ENCODE results near the gene ZBTB7C.

ZBTB7C gene

DNA sequence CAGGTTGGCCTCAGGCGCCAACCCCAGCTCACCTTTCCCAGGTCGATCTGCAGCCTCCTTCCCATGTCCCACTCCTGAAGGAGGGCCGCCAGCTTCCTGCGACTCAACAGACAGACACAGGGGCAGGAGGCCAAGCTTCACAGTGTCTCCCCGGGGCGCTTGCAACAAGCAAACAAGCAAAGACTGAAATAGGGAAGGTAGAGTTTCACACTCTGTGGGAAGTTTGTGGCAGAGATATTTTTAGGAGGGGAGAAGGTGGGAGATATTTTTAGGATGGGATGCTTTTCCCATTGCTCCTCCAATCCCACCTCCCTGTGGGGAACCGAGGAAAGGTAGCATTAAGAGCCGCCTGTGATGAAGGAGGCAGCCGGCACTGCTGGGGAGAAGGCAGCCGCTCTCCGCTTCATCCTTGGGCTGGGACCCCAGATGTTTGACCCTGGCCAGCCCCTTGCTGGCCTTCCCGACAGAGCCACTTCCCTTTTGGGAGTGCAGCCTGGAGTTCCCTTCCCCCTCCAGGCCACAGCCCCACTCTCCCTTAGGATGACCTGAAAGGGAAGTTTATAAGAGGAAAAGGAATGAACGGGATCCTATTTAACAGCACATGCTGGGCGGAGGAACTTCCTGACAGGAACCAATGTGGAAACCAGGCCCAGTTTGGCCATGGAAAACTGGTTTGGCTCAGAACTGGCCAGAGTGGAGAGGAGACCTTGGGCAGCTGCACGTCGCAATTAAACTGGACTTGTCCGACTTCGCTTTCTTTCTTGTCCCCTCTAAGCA, 336.6 kb downstream of the ZBTB7C start:
- no peak overlapping the region for H3K4me3 ChIP-seq (replicated peaks; ENCODE audit: low read depth, low read length)
- no peak for DNase-seq (ENCODE audit: low read depth)
- TF ChIP-seq, protein P1, sequence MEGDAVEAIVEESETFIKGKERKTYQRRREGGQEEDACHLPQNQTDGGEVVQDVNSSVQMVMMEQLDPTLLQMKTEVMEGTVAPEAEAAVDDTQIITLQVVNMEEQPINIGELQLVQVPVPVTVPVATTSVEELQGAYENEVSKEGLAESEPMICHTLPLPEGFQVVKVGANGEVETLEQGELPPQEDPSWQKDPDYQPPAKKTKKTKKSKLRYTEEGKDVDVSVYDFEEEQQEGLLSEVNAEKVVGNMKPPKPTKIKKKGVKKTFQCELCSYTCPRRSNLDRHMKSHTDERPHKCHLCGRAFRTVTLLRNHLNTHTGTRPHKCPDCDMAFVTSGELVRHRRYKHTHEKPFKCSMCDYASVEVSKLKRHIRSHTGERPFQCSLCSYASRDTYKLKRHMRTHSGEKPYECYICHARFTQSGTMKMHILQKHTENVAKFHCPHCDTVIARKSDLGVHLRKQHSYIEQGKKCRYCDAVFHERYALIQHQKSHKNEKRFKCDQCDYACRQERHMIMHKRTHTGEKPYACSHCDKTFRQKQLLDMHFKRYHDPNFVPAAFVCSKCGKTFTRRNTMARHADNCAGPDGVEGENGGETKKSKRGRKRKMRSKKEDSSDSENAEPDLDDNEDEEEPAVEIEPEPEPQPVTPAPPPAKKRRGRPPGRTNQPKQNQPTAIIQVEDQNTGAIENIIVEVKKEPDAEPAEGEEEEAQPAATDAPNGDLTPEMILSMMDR (IDR thresholded peaks at IDR 0.05; ENCODE audit: low read length, missing control alignments), result no peak

DNA sequence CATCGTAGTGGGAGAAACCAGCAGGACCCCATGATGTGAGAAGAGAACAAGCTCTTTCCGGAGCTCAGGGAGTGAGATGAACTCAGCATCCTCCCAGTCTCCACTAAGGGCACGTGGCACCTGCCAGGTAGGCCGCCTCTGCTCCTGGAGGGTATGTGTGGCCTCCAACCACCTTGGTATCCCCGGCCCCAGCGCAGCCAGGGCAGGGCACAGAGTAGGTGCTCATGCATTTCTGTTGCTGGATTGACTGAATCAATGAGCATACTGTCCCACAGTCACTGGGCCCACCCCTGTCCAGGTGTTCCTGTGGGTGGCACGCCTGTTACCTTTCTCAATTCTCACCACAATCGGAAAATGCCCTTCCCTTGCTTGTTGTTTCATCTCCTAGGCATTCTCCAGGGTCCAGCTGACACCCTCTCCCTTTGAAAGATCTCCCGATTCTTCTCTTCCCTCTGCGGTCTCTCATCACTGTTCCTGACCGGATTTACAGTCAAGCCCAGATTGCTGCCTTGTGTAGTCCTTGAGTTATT, 340.2 kb downstream of the ZBTB7C start:
- H3K4me3 ChIP-seq (replicated peaks; ENCODE audit: low read depth, low read length), result no peak overlapping the region
- DNase-seq (ENCODE audit: low read depth), result no peak
- TF ChIP-seq, protein P1 (IDR thresholded peaks at IDR 0.05; ENCODE audit: low read length, missing control alignments), result no peak

DNA sequence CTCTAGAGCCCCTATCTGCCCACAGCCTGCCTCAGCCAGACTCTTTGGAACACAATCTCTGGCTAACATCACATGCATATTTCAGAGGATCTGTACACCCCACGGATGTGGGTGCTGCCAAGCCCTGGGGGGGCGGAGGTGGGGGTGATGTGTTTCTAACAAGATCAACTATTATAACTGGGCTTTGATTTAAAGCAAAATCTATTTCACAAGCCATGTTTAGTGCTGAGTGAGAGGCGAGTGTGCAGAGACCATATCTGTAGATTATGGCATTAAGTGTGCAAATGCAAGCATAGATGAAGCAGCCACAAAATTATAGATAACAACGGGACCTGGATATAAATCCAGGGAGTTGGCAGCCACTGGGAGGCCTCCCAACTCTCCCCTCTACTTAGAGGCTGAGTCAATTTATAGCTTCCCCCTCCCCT, 342.9 kb downstream of the ZBTB7C start:
- TF ChIP-seq, protein P1 (IDR thresholded peaks at IDR 0.05; ENCODE audit: low read length, missing control alignments), result no peak
- DNase-seq (ENCODE audit: low read depth), result no peak
- no peak overlapping the region for H3K4me3 ChIP-seq (replicated peaks; ENCODE audit: low read depth, low read length)

GRCh38 chr18:48065601-48065995, 343.6 kb downstream of the ZBTB7C start:
- DNase-seq (ENCODE audit: low read depth), result no peak
- TF ChIP-seq, protein P1 (IDR thresholded peaks at IDR 0.05; ENCODE audit: low read length, missing control alignments), result no peak

DNA sequence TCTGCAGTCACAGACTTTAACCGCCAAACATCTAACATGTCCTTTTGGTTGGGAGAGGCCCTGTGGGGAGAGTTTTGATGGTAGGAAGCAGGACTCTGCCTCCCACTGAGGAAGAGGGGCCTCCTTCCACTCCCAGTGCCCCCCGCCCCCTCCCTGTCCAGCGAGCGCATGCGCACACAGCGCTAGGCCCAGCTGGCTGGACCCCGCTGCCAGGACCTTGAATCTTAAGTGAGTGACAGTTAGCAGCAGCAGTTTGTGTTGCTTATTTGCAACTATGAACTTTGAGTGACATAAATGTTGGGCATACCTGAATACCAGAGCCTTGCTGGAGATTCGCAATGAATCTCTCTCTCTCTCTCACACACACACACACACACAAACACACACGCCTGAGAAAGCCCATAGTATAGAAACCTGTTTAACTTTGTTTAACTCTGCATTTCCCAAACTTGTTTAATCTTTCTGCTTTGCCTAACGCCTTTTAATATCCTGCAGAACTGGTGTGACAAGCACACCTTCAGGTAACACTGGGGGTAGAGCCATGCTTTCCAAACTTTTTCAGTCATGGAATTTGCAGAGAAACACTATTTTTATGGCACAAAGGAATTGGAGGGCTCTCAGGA, 344.1 kb downstream of the ZBTB7C start:
- TF ChIP-seq, protein P1 (IDR thresholded peaks at IDR 0.05; ENCODE audit: low read length, missing control alignments), result no peak
- DNase-seq (ENCODE audit: low read depth), result no peak
- H3K4me3 ChIP-seq (replicated peaks; ENCODE audit: low read depth, low read length), result no peak overlapping the region

More at GRCh38 chr18:48065601-48065995, 343.6 kb downstream of the ZBTB7C start:
- H3K4me3 ChIP-seq (replicated peaks; ENCODE audit: low read depth, low read length), result no peak overlapping the region

DNA sequence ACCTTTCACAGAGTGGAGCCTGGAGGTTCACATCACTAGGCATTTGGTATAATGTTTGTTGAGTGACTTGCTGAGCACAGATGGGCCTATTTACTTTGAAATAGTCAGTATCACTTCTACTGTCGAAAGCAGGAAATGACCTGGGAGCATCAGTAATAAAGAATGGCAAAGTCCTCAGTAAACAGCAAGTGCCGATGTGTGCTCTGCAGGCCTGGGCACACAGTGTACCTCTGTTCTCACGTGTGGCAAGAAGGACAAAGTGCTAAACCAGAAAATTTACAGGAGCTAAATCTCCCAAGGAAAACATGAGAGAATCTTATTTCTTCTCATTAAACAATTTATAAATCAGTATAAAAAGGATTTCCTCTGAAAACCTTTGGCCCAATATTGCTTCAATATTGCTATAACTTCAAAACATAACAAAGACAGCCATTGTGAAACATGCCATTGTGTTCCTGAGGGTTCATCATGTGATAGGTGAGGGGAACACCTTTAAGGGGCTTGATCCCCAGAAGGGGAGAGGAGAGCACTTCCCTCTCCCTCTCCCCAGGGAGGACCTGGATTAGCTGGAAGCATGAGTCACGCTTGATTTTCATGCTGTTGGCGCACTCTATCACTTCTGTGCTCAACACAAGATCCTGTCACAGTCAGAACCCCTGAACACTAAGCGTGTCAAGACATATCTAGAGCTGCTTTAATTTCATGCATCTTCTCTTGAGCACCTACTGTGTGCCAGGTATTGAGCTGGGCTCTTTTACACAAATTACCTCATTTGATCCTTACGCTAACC, 347.2 kb downstream of the ZBTB7C start:
- no peak for DNase-seq (ENCODE audit: low read depth)
- TF ChIP-seq, protein P1 (IDR thresholded peaks at IDR 0.05; ENCODE audit: low read length, missing control alignments), result no peak
- no peak overlapping the region for H3K4me3 ChIP-seq (replicated peaks; ENCODE audit: low read depth, low read length)

Measured in fibroblast of pulmonary artery (primary cell).